ENCODE measurements around the gene UTS2R.

DNA sequence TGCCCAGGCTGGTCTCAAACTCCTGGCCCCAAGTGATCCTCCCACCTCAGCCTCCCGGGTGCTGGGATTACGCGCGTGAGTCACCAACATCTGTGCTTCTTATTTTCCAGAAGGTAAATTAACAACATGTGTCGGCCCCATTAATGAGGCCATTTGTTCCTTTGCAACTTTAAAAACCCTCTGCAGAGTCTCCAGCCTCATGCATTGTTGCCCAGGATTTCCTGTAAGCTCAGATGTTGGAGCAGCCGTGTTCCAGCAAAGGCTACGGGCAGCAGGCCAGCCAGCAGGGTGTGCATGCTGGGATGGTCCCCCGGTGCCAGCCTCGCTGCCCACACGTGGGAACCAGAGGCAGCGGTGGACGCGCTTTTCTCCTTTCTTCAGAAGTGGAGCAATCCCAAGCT, 27.5 kb downstream of the UTS2R start:
- no peak for TF ChIP-seq EZH2 (IDR thresholded peaks at IDR 0.05)
- TF ChIP-seq CTCF (IDR thresholded peaks at IDR 0.05): no peak
